ENCODE data around the gene TCERG1L.

The TCERG1L gene

GRCh38 chr10:131269776-131270460 is 41.6 kb downstream of the TCERG1L start:
- DNase-seq: no peak

- DNase-seq: no peak
Observed at GRCh38 chr10:131267814-131268095, 43.8 kb downstream of the TCERG1L start.

GRCh38 chr10:131266936-131267813 is 44.3 kb downstream of the TCERG1L start:
- DNase-seq: no peak

GRCh38 chr10:131264110-131264788 is 47.3 kb downstream of the TCERG1L start:
- DNase-seq: no peak

- no peak for DNase-seq
Observed at GRCh38 chr10:131261890-131262475, 49.5 kb downstream of the TCERG1L start.

GRCh38 chr10:131260452-131261211 is 50.9 kb downstream of the TCERG1L start:
- DNase-seq: no peak

- no peak for DNase-seq
Observed at GRCh38 chr10:131260031-131260430, 51.5 kb downstream of the TCERG1L start.

GRCh38 chr10:131259535-131259934 is 52.0 kb downstream of the TCERG1L start:
- DNase-seq: no peak

GRCh38 chr10:131258256-131258655 is 53.3 kb downstream of the TCERG1L start:
- DNase-seq: no peak

- DNase-seq: no peak
Observed at GRCh38 chr10:131257027-131257426, 54.5 kb downstream of the TCERG1L start.

- no peak for DNase-seq
Observed at GRCh38 chr10:131254859-131255252, 56.7 kb downstream of the TCERG1L start.

GRCh38 chr10:131253931-131254858 is 57.3 kb downstream of the TCERG1L start:
- no peak for DNase-seq

- no peak for DNase-seq
Observed at GRCh38 chr10:131252567-131253276, 58.8 kb downstream of the TCERG1L start.

- DNase-seq: no peak
Observed at GRCh38 chr10:131251146-131251541, 60.4 kb downstream of the TCERG1L start.

- no peak for DNase-seq
Observed at GRCh38 chr10:131250454-131251145, 60.9 kb downstream of the TCERG1L start.

- no peak for DNase-seq
Observed at GRCh38 chr10:131249955-131250344, 61.6 kb downstream of the TCERG1L start.

GRCh38 chr10:131249238-131249954 is 62.1 kb downstream of the TCERG1L start:
- no peak for DNase-seq

- no peak for DNase-seq
Observed at GRCh38 chr10:131248376-131249165, 63.0 kb downstream of the TCERG1L start.

GRCh38 chr10:131247873-131248272 is 63.6 kb downstream of the TCERG1L start:
- no peak for DNase-seq
